ENCODE results near the gene RASGRP4.

RASGRP4 gene

DNA sequence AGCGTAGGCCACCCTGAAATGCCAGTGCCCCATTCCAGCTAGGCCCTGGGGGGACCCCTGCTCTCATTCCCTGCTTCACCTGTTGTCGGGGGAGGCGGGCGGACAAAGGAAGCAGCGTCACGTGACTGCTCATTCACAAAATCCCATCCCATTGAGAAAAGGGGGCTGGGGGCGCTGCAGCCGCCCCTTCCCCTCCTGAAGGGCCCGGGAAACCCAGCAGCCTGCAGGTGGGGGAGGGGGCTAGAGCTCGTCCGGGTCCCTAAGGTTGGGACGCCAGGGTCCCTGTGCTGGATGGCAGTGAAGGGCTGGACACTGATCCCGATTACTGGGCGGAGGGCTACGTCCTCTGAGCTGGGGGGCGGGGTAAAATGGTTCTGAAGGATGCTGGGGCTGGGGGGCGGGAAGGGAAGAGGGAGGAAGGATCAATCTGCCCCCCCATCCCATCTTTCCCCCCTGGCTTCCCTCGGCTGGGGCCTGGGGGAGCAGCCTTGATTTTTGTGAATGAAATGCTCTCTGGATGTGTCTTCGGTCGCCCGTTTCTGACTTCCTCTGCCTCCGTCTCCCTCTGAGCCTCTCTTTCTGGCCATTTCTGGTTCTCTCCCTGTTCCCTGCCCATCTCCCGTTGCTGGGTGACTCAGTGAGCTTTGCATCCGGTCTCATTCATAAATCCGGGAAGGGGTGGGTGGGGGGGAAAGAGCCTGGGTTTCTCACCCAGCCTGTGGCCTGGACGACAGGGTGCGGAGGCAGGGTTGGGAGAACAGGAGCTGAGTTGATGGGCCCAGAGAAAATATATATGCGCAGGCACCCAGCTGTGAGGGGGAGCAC, 36.7 kb downstream of the RASGRP4 start:
- DNase-seq (ENCODE audit: low read depth): peak; percentile 85

DNA sequence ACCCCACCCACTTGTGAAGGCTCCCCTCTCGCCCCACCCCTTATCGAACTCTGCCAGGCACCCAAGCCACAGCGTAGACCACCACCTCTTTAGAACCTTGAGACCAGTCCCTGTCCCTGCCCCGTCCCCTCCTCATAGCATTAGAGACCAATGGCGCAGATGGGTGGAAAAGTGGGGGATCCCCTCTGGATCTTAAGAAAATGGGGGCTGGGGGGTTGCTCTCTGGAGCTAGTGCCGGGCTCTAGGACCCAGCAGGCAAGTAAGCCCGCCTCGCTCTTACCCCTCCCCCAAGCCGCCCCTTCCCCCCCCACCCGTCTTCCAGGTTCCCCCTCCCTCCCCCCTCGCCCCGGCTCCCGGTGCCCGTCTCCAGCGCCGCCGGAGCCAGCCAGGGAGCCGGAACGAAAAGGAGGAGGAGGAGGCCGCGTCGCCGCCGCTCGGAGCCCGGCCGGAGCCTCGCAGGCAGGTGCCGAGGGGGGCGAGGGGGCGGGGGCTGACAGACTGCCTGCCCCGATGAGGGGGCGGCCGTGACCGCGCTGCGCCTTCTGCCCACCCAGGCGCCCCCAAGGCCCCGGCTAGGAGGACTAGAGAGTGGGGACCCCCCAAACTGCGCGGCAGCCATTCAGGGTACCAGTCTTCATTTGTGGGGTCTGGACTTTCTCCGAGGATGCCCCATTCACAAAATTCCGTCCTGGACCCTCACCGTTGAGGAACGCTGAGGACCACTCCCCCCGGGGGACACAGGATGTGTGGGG, 37.5 kb downstream of the RASGRP4 start, which contains the start of gene SPRED3:
SPRED3 (plus strand) TSS at position 349 of the 752 bp plus-strand sequence. CDS start 1,606 bp downstream, outside the sequence.
- no peak for DNase-seq (ENCODE audit: low read depth)

DNA sequence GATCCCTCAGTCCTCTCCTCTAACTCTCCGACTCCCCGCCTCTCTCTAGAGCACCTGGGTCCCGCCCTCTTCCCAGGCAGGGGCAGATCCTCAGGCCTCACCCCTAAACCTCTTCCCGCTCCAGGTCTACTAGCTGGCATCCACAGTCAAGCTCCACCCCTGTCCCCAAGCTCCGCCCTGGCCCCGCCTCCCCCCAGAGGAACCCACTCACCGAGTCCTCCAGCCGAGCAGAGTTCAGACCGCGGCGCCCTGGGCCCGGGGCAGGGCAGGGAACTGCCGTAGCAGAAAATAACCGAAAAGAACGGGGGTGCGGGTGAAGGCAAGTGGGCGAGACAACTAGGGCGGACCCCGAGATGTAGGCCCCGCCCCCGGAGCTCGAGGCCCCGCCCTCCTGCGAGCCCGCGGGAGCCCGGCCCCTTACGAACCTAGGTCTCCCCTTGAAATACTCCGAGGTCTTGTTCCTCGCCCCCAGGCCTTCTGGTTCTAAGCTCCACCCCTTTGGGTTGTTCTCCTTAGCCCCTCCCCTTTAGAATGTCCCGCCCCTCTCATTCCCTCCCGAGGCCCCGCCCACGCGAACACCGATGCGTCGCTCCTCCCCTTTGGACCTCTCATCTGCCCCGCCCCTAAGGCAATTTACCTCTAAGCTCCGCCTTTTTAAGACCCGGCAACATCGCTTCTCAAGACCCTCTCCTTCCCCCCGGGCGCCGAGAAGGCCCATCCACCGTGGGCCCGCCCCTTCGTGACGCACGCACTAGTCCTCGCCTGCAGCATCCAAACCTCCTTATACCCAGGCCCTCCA, 38.3 kb downstream of the RASGRP4 start, which contains the start of gene GGN:
GGN (minus strand) TSS at position 485 of the 799 bp plus-strand sequence. CDS start 773 bp downstream, outside the sequence.
- DNase-seq (ENCODE audit: low read depth): peak; percentile 87

DNA sequence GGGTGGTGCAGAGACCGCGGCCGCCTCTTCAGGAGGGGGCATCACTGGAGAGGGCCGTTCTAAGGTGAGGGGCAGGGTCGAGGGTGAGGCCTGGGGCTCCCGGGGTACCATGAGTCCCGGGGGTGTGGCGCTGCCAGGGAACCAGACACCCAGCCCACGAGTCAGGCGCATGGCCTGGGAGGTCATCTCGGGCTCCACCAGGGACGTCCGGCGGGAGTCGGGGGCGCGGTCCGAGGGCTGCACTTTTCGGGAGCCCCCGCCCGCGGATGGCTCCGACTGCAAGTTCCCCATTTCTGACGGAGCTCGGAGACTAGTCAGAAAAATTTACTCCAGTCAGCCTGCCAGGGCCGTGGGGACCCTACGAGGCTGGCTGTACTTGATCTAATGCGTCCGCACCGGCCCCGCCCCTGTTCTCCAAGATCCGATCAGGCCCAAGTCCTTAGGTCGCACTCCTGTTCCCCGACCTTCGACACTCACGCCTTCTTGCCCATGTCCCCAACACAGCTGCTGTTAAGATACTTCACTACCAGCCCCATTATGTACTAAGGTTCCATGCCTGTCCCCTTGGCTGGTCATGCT, 39.0 kb downstream of the RASGRP4 start:
- no peak for DNase-seq (ENCODE audit: low read depth)

DNA sequence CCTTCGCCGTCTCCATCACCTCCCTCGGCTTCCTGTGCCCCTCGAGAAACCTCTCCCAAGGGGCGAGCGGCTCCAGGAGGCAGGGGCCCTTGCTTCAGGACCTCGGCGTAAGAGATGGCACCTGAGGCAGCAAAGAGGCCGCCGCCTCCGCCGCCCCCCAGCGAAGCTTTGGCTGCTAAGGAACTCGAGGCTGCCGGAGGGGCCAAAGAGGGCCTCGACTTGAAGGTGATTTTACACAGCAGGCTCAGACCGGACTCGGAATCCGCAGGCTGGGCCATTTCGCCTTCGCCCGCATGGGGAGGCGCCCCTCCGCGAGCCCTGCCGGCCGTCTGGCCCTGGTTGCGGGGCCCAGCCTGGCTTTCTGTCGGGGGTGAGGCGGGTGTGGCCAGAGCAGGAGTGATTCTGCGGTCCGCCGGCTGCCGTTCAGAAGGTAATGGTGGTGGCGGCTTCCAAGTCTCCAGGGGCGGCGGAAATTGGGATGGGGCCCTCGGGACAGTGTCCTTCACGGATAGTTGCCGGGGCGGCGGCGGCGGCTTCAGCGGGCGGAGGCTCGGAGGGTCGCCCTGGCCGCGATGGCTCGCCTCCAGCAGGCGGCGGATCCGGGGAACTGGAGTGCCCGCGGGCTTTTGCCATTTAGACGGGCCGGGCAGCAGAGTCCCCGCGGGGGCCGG, 39.6 kb downstream of the RASGRP4 start:
- no peak for DNase-seq (ENCODE audit: low read depth)

DNA sequence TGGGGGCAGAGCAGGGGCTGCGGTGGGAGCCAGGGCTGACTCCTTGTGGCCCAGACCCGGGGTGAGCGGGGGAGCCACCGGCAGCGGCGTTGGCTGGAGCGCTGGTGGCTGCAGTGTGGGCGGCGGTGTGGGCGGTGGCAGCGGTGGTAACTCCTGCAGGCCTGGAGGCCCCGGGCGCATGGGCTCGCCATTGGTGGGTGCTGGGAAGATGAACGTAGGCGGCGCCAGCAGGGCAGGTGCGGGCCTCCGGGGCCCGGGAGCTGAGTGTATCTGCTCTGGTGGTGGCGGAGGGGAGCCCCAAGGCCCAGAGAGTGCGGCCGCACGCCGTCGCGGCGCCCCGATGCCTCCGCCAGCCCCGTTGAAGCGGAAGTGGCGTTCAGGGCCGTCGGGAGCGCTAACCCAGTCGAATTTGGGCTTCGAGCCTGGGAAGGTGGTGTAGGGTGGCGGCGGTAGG, 40.2 kb downstream of the RASGRP4 start:
- DNase-seq (ENCODE audit: low read depth): no peak

DNA sequence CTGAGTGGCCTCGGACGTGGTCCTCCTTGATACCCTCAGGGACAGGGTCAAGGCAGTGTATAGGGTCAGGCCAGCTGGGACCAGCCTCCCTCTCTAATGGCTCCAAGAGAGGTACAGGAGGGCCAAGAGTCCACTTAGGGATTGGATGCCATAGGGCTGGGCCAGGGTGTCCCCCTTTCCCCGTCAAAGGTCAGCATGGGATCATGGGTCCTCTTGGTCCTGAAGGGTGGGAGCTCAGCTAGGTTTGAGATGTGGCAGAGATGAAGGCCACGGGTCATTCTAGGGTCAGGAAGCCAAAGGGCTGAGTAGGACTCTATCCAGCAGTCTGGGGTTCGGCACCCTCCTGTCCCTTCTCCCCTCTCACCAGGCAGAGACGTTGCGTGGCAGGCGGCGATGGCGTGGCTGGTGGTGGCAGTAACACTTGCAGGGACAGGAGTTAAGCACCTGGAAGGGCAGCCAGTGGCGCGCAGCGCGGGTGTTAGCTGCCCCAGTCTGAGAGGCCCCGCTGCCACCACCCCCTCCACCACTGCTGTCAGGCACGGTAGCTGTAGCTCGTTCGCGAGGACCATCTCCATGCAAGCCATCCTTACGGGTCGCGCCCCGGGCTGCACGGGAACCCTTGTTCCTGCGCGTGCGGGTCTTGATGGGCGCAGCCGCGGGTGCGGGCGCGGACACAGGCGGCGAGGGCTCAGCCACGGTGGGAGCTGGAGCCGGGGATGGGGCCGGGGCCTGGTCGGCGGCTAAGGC, 40.8 kb downstream of the RASGRP4 start:
- DNase-seq (ENCODE audit: low read depth): no peak

DNA sequence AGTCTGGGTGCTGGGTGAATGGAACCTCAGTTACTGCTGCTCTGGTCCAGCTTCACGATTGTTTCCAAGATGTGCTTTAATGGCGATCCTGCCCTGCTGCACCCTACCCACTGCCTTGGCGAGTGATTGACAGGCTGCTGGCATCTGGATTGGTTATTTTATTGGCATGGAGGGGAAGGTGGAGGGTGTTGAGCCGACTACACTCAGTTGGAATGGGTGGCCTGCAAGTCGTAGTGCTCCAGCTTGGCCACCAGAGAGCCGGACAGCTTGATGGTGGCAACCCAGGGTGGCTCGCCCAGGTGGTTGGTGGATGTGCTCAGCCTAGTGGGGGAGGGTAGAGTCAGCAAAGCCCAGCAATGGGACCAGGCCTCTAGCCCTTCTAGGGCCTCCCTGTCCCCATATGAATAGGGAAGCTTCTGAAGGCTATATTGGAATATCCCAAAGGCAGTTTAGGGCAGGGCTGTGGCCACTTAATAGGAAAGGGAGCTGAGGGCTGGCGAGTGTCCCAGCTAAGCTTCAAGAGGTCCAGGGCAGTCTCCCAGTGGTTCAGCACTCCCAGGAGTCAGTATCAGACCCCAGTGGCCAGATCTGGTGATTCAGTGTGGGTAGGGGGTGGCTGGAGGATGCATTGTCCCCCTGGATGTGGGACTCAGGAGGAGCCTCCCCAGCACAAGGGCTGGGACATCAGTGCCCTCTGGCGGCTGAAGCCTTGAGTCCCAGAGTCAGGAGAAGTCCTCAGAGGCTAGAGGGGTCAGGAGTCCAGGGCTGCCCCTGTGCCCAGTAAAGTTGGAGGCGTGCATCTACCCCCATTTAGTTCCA, 41.6 kb downstream of the RASGRP4 start:
- DNase-seq (ENCODE audit: low read depth): no peak

DNA sequence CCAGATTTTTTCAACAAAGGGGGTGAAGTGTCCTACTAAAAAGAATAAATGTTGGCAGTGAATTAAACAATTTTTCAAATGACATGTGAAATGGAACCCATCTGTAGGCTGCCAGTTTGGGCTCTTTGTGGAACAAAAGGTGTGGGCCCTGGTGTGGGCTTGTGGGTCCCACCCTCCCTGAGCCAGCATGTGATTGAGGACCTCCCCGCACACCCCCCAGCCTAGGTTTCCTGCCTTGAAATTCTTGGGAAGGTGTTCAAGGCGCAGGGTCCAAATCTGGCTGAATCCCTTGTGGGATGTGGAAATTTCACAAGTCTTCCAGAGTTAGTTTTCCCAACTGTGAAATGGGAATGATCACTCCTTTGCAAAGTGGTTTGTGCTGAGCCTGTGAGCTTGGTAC, 42.3 kb downstream of the RASGRP4 start:
- DNase-seq (ENCODE audit: low read depth): no peak

DNA sequence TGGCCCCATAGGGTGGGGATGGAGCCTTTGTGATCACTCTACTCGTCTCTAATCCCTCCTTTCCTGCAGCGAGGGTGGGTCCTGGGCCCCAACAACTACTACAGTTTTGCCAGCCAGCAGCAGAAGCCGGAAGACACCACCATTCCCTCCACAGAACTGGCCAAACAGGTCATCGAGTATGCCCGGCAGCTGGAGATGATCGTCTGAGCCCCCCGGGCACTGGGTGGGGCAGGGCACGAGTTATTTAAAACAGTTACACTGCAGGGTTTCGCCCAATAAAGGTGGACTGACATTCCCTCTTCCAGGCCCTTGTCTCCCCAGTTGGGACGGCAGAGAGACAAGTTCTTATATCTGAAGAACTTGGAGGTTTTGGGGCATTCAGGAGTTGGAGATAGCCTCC, 42.8 kb downstream of the RASGRP4 start:
- DNase-seq (ENCODE audit: low read depth): no peak

DNA sequence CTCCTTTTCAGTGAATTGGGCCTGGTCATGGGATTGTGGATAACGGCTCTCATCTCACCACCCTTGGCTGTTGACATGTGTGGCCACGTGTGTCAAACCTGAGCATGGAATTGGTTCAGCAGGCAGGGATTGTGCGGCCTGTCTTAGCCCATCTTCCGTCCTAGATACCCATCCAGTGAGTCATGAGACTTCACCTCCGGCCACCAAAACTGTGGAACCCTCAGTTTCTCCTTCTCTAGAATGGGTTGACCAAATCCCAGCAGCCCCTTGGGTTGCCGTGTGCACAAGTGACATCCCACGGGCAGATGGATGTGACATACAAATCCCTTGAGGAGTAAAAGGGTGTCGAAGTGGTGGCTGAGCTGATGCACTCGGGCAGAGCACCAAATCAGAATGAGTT, 44.9 kb downstream of the RASGRP4 start:
- no peak for DNase-seq (ENCODE audit: low read depth)

DNA sequence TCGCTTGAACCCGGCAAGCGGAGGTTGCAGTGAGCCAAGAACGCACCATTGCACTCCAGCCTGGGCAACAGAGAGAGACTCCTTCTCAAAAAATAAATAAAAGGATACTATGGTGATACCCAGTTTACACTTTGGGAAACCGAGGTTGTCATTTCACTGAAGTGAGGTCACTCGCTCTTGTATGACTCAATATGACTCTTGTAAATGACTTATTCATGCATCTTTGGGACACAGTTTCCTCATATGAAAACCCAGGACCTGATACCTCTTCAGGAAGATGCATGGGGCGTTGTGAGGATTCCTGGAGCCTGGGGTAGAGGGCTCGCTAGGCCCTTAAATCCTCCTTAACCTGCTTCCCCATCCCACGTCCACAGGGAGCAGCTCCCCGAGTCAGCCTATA, 47.2 kb downstream of the RASGRP4 start:
- no peak for DNase-seq (ENCODE audit: low read depth)

DNA sequence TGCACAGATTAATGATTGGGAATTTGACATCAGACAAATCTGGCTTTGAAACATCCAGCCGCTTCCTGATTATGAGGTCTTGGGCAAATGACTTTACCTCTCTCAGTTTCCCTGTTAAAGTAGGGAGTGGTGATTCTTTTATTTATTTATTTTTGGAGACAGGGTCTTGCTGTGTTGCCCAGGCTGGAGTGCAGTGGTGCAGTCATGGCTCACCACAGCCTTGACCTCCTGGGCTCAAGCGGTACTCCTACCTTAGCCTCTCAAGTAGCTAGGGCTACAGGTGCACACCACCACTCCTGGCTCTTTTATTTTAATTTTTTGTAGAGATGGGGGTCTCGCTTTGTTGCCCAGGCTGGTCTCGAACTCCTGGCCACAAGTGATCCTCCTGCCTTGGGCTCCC, 49.0 kb downstream of the RASGRP4 start:
- DNase-seq (ENCODE audit: low read depth): no peak

DNA sequence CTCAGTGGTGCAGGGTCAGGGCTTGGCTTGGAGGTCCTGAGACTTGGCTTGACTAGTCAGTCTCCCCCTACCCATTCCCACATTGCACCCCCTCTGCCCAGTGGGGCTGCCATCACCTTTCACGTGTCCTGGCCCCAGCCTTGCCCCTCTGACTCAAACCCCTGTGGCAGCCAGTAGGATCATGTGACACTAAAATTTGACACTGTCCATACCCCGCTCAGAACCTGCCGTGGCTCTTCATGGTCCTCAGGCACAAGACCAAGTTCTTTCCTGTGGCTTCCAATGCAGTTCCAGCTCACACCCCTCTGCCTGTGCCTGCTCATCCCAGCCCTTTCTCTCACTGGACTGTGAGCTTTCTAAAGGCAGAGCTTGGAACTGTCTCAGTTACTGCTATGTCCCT, 49.4 kb downstream of the RASGRP4 start:
- DNase-seq (ENCODE audit: low read depth): no peak

DNA sequence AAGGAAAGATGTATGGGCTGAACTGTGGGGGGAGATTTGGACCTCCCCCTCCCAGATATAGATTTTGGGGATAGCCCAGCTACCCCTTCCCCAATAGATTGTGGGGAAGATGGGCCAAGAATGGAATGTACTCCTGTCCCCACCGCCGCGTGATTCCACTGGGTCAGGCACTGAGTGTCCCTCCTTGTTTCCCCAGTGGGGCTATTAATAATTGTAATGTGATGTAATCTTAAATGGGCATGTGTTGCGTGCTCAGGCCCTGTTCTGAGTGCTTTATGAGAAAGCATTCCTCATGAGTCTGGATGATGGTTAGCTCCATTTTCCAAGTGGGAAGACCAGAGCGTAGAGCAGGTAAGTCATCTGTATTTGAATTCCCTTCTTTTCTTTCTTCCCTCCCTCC, 50.3 kb downstream of the RASGRP4 start:
- DNase-seq (ENCODE audit: low read depth): no peak

DNA sequence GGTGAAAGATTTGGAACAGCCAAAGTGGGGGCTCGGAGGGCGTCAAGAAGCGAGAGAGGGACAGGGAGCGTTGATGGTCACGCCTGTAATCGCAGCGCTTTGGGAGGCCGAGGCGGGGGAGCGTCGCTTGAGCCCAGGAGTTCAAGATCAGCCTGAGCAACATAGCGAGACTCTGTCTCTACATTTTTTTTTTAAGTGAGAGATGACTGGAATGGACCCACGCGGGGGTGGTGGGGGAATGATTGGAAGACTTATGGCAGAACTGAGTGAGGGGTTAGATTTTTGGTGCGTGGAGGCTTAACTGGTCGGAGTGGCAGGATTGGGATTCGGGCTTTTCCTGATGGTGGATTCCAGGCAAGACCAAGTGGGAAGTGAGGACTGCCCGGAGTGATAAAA, 50.9 kb downstream of the RASGRP4 start:
- DNase-seq (ENCODE audit: low read depth): no peak

DNA sequence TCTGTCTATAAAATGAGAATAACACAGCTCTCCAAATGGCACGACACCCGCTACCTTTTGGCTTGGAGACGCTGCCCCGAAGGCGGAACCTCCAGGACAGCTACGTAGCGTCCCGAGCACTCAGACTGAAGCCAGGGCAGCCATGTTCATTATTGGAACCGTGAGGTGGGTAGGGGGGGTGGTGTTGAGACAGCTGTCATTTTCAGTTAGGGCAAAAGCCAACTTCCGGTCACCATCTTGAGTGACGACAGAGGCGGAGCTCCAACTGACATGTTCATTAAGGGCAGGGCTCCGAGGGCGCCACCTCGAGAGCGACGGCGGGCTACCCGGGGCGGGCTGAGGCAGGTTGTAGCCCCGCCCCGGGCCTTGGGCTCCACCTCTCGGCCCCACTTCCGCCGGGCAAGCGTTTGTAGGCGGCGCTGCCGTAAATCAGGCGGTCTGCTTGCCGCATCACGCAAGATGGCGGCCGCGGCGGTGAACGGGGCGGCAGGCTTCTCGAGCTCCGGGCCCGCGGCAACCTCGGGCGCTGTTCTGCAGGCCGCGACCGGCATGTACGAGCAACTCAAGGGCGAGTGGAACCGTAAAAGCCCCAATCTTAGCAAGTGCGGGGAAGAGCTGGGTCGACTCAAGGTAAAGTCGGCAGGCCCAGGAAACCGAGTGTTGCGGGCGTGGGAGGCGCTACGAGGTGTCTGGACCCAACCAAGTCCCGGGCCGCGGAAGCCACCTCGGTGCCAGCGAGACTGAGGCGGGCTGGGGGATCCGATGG, 51.5 kb downstream of the RASGRP4 start, which contains the start of gene PSMD8:
PSMD8 (plus strand) TSS at position 240 of the 766 bp plus-strand sequence; CDS start at position 271, 31 bp downstream.
- peak; percentile 97 for DNase-seq (ENCODE audit: low read depth)

DNA sequence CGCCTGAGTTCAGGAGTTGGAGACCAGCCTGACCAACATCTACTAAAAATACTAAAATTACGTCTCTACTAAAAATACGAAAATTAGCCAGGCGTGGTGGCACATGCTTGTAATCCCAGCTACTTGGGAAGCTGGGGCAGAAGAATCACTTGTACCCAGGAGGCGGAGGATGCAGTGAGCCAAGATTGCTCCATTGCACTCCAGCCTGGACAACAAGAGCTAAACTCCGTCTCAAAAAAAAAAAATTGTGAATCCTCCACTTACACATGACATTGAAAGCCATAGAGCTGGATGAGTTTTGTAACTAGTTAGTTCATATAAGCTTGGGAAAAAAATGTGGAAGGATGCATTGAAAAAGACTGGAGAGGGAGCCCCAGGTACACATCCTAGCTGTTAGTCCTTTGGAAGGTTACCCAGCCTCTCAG, 52.1 kb downstream of the RASGRP4 start:
- no peak for DNase-seq (ENCODE audit: low read depth)

DNA sequence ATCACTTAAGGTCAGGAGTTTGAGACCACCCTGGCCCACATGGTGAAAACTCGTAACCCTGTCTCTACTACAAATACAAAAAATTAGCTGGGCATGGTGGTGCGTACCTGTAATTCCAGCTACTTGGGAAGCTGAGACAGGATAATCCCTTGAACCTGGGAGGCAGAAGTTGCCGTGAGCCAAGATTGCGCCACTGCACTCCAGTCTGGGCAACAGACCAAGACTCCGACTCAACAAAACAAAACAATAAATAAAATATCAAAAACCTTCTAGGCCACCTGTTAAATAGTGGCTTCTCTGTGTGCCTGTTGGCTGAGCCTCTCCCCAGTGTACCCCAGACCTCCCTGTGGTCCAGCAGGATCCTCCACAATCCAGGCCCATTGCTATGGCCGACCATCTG, 54.9 kb downstream of the RASGRP4 start:
- DNase-seq (ENCODE audit: low read depth): no peak
